ENCODE measurements around the gene CD9.

DNA sequence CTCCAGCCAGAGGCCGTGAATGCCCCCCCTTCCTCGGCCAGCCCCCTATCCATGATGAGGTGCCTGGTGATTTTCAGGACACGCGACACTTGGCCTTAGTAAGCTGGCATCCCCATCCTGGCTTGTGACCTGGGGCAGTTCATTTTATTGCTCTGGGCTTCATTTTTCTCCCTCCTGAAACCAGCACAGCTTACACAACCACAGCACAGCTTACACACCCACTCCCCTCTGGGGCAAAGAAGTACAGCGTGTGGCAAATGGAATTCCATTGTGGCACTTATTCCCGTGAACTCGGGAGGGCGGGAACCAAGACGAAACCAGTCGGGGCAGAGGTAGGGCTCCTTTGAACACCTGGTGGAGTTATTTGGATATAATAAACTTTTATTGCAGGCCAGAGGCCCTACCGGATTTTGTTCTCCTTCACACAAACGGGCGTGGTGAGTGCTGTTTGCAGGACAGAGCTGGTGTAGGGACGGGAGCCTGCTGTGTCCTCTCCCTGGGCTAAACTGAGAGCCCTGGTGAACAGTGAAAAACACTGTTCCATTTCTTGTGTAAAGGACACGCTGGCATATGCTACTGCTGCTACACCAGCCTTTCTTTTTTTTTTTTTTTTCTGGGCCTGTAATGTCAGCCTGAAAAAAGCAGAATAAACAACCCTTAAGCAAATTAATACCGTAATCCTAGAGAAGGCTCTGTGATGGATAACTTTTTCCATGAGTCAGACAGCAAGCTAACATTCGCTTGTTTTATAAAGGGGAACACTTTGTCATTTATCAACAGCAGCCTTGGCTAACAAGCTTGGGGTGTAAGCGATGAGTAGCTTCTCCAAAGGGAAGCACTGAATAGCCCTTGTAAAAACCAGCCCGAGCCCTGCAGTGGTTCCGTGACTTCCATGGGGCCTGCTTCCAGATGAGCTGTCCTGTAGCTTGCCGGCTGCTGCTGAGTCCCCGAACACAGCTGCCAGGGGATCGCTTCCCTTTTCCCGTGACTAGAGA lies 29.3 kb downstream of the CD9 start:
- TF ChIP-seq, protein P1, sequence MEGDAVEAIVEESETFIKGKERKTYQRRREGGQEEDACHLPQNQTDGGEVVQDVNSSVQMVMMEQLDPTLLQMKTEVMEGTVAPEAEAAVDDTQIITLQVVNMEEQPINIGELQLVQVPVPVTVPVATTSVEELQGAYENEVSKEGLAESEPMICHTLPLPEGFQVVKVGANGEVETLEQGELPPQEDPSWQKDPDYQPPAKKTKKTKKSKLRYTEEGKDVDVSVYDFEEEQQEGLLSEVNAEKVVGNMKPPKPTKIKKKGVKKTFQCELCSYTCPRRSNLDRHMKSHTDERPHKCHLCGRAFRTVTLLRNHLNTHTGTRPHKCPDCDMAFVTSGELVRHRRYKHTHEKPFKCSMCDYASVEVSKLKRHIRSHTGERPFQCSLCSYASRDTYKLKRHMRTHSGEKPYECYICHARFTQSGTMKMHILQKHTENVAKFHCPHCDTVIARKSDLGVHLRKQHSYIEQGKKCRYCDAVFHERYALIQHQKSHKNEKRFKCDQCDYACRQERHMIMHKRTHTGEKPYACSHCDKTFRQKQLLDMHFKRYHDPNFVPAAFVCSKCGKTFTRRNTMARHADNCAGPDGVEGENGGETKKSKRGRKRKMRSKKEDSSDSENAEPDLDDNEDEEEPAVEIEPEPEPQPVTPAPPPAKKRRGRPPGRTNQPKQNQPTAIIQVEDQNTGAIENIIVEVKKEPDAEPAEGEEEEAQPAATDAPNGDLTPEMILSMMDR (conservative IDR thresholded peaks at IDR 0.05) = no peak
- no peak; the same call in 1 of the 2 replicates for TF ChIP-seq ZFX (IDR thresholded peaks at IDR 0.05)
